Peyer's patch (tissue), 4 donors: Measurements from ENCODE around the gene ZNF621.

Experiments
- POLR2A ChIP-seq, 2 donors: fragments of 450-650 bp; IDR thresholded peaks; one replicate each; pipeline ENCODE4 v1.5.1; 2017; ENCODE audit warnings: antibody characterized with exemption in 2 of 2, mild to moderate bottlenecking in 2 of 2, moderate library complexity in 2 of 2
- TF ChIP-seq, protein P1 (sequence below), 6 experiments: fragments of 450-650 bp in 4 of 6; fragments of 200-600 bp in 2 of 6; sonication (generic) in 1 of 6; IDR thresholded peaks; one replicate each; pipeline ENCODE4 v1.5.1; 2017 to 2019; ENCODE audit warnings: antibody characterized with exemption in 6 of 6, mild to moderate bottlenecking in 3 of 6, moderate library complexity in 1 of 6

DNA sequence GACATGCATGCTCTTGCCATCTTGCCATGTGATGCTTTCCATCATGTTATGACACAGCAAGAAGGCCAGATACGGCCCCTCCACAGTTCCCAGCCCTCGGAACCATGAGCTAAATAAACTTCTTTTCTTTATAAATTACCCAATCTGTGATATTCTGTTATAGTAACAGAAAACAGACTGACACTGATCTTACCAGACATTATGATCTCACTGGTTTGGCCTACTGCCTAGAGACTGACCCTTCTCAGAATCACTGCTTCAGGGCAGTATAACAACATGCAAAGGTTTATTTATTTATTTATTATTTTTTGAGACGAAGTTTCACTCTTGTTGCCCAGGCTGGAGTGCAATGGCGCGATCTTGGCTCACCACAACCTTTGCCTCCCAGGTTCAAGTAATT is 33.8 kb upstream of the ZNF621 start:
- TF ChIP-seq, protein P1, sequence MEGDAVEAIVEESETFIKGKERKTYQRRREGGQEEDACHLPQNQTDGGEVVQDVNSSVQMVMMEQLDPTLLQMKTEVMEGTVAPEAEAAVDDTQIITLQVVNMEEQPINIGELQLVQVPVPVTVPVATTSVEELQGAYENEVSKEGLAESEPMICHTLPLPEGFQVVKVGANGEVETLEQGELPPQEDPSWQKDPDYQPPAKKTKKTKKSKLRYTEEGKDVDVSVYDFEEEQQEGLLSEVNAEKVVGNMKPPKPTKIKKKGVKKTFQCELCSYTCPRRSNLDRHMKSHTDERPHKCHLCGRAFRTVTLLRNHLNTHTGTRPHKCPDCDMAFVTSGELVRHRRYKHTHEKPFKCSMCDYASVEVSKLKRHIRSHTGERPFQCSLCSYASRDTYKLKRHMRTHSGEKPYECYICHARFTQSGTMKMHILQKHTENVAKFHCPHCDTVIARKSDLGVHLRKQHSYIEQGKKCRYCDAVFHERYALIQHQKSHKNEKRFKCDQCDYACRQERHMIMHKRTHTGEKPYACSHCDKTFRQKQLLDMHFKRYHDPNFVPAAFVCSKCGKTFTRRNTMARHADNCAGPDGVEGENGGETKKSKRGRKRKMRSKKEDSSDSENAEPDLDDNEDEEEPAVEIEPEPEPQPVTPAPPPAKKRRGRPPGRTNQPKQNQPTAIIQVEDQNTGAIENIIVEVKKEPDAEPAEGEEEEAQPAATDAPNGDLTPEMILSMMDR (IDR thresholded peaks at IDR 0.05) = no peak
- no peak for TF ChIP-seq POLR2A (IDR thresholded peaks at IDR 0.05)
